ENCODE results near the gene TARS2.

Gene TARS2

GRCh38 chr1:150550222-150551050, 63.2 kb downstream of the TARS2 start:
- no peaks in the 10 kb centered on the region for H3K9me2 ChIP-seq (replicated peaks; ENCODE audit: insufficient read depth, low read length)
- H3K9me3 ChIP-seq (replicated peaks; ENCODE audit: insufficient read depth, low read length), result no peaks in the 10 kb centered on the region
- no peak overlapping the region for H3K27ac ChIP-seq (ENCODE audit: low read length)
- H3K4me3 ChIP-seq (ENCODE audit: low read length), result no peak overlapping the region
- H3K4me1 ChIP-seq (ENCODE audit: low read length), result 0 out of 2 replicates have a peak, but pooled peaks cover 2% of the 10 kb centered on the region
- H3K9ac ChIP-seq (ENCODE audit: low read length), result no peak overlapping the region
- DNase-seq, result peak; percentile 5
- H3K36me3 ChIP-seq (replicated peaks; ENCODE audit: insufficient read depth, low read length), result no peaks in the 10 kb centered on the region
- peaks cover 32% of the 10 kb centered on the region for H3K27me3 ChIP-seq (replicated peaks; ENCODE audit: insufficient read depth, low read length)
- H3F3A ChIP-seq (ENCODE audit: insufficient read depth, low read length), result no peaks in the 10 kb centered on the region
- H3K79me2 ChIP-seq (ENCODE audit: low read length), result no peaks in the 10 kb centered on the region
- H4K20me1 ChIP-seq (ENCODE audit: insufficient read depth, low read length), result no peaks in the 10 kb centered on the region
- no peak overlapping the region for H2AFZ ChIP-seq (ENCODE audit: low read length)
- TF ChIP-seq EZH2phosphoT487 (IDR thresholded peaks at IDR 0.05; ENCODE audit: low read length) (no peak), EZH2 (optimal IDR thresholded peaks at IDR 0.05; ENCODE audit: low read depth, low read length) (no peak), CTCF (IDR thresholded peaks at IDR 0.05; ENCODE audit: low read length) (no peak)
- H3K4me2 ChIP-seq (ENCODE audit: low read depth, low read length), result no peak overlapping the region

GRCh38 chr1:150551051-150551783, 64.0 kb downstream of the TARS2 start:
- no peaks in the 10 kb centered on the region for H4K20me1 ChIP-seq (ENCODE audit: insufficient read depth, low read length)
- no peak overlapping the region for H3K4me2 ChIP-seq (ENCODE audit: low read depth, low read length)
- H3K4me3 ChIP-seq (ENCODE audit: low read length), result no peak overlapping the region
- TF ChIP-seq EZH2 (optimal IDR thresholded peaks at IDR 0.05; ENCODE audit: low read depth, low read length), result no peak
- no peaks in the 10 kb centered on the region for H3K36me3 ChIP-seq (replicated peaks; ENCODE audit: insufficient read depth, low read length)
- H3K9me2 ChIP-seq (replicated peaks; ENCODE audit: insufficient read depth, low read length), result no peaks in the 10 kb centered on the region
- no peaks in the 10 kb centered on the region for H3K79me2 ChIP-seq (ENCODE audit: low read length)
- peaks cover 32% of the 10 kb centered on the region for H3K27me3 ChIP-seq (replicated peaks; ENCODE audit: insufficient read depth, low read length)
- DNase-seq, result peak; percentile 5
- H3F3A ChIP-seq (ENCODE audit: insufficient read depth, low read length), result no peaks in the 10 kb centered on the region
- no peak overlapping the region for H2AFZ ChIP-seq (ENCODE audit: low read length)
- no peaks in the 10 kb centered on the region for H3K9me3 ChIP-seq (replicated peaks; ENCODE audit: insufficient read depth, low read length)
- H3K9ac ChIP-seq (ENCODE audit: low read length), result no peak overlapping the region
- H3K4me1 ChIP-seq (ENCODE audit: low read length), result 0 out of 2 replicates have a peak, but pooled peaks cover 2% of the 10 kb centered on the region
- H3K27ac ChIP-seq (ENCODE audit: low read length), result no peak overlapping the region

- Histone ChIP-seq H2AFZ (ENCODE audit: low read length) (no peak overlapping the region), H3K4me1 (ENCODE audit: low read length) (0 out of 2 replicates have a peak, but pooled peaks cover 2% of the 10 kb centered on the region), H3K27me3 (replicated peaks; ENCODE audit: insufficient read depth, low read length) (peaks cover 32% of the 10 kb centered on the region), H4K20me1 (ENCODE audit: insufficient read depth, low read length) (no peaks in the 10 kb centered on the region), H3K36me3 (replicated peaks; ENCODE audit: insufficient read depth, low read length) (no peaks in the 10 kb centered on the region), H3F3A (ENCODE audit: insufficient read depth, low read length) (no peaks in the 10 kb centered on the region), H3K27ac (ENCODE audit: low read length) (no peak overlapping the region), H3K4me3 (ENCODE audit: low read length) (no peak overlapping the region), H3K9ac (ENCODE audit: low read length) (no peak overlapping the region), H3K79me2 (ENCODE audit: low read length) (no peaks in the 10 kb centered on the region), H3K4me2 (ENCODE audit: low read depth, low read length) (no peak overlapping the region), H3K9me2 (replicated peaks; ENCODE audit: insufficient read depth, low read length) (no peaks in the 10 kb centered on the region), H3K9me3 (replicated peaks; ENCODE audit: insufficient read depth, low read length) (no peaks in the 10 kb centered on the region)
- no peak for TF ChIP-seq CTCF (IDR thresholded peaks at IDR 0.05; ENCODE audit: low read length)
- no peak for TF ChIP-seq EZH2 (optimal IDR thresholded peaks at IDR 0.05; ENCODE audit: low read depth, low read length)
- no peak for TF ChIP-seq EZH2phosphoT487 (IDR thresholded peaks at IDR 0.05; ENCODE audit: low read length)
- DNase-seq, result no peak
These were observed 64.5 kb downstream of the TARS2 start for GRCh38 chr1:150551784-150552127.
